ENCODE measurements around the gene ITFG1.

Gene ITFG1

GRCh38 chr16:47460711-47461597 lies at the start of gene ITFG1, which contains the start of gene PHKB:
Gene ITFG1, minus strand, starts transcription at chr16:47461063. Its CDS starts 18 bp downstream, at chr16:47461045.
Gene PHKB, plus strand, starts transcription at chr16:47461331. Its CDS starts 20 bp downstream, at chr16:47461351.
- peak; percentile 99 for DNase-seq

- no peak for DNase-seq
These were observed 46.8 kb upstream of the ITFG1 start for GRCh38 chr16:47507701-47508100.

- no peak for DNase-seq
These were observed 45.9 kb upstream of the ITFG1 start for GRCh38 chr16:47506800-47507199.

GRCh38 chr16:47504599-47504998 lies 43.7 kb upstream of the ITFG1 start:
- DNase-seq: no peak

- no peak for DNase-seq
These were observed 43.1 kb upstream of the ITFG1 start for GRCh38 chr16:47503936-47504335.

- DNase-seq: no peak
These were observed 38.9 kb upstream of the ITFG1 start for GRCh38 chr16:47499700-47500264.

GRCh38 chr16:47499080-47499699 lies 38.3 kb upstream of the ITFG1 start:
- DNase-seq: no peak

GRCh38 chr16:47493381-47494337 lies 32.8 kb upstream of the ITFG1 start:
- no peak for DNase-seq

- no peak for DNase-seq
These were observed 31.8 kb upstream of the ITFG1 start for GRCh38 chr16:47492428-47493377.

GRCh38 chr16:47492036-47492427 lies 31.2 kb upstream of the ITFG1 start:
- DNase-seq: no peak

GRCh38 chr16:47490471-47490870 lies 29.6 kb upstream of the ITFG1 start:
- DNase-seq: no peak

GRCh38 chr16:47488051-47488450 lies 27.2 kb upstream of the ITFG1 start:
- DNase-seq: no peak

- DNase-seq: no peak
These were observed 26.0 kb upstream of the ITFG1 start for GRCh38 chr16:47486856-47487255.

- no peak for DNase-seq
These were observed 22.8 kb upstream of the ITFG1 start for GRCh38 chr16:47483616-47484015.

- no peak for DNase-seq
These were observed 21.0 kb upstream of the ITFG1 start for GRCh38 chr16:47481698-47482374.

GRCh38 chr16:47480410-47480809 lies 19.5 kb upstream of the ITFG1 start:
- no peak for DNase-seq

GRCh38 chr16:47477679-47478078 lies 16.8 kb upstream of the ITFG1 start:
- DNase-seq: no peak

- no peak for DNase-seq
These were observed 15.9 kb upstream of the ITFG1 start for GRCh38 chr16:47476654-47477345.

- no peak for DNase-seq
These were observed 14.9 kb upstream of the ITFG1 start for GRCh38 chr16:47475786-47476185.

- DNase-seq: no peak
These were observed 12.9 kb upstream of the ITFG1 start for GRCh38 chr16:47473792-47474191.

All from activated effector memory CD4-positive, alpha-beta T cell treated with anti-CD3 and anti-CD28 coated beads, Interleukin-2, amount 50 U/mL, for 16 hours (primary cell).